Body of pancreas (tissue), 4 donors: ENCODE data around the gene UBE4B. TPM values are rescaled to one million over a fixed set of nuclear protein-coding genes. Genes with fewer than 3 reads are reported as not detected.

ENCODE experiments used
- ATAC-seq: fragments of 150-250 bp; one replicate; pipeline ENCODE4 v1.9.1; 2016
- DNase-seq, 4 donors: peaks; one replicate each; pipeline ENCODE4 v3.0.0-alpha.2; 2019
- H3K27ac ChIP-seq, 4 donors: fragments of 200-600 bp; sonication (generic); 1 replicate in 3 of 4; 2 replicates in 1 of 4; pipeline versions ENCODE4 v1.5.1 to v1.6.1; 2016 to 2019; ENCODE audit warnings: mild to moderate bottlenecking in 1 of 4, mixed read lengths in 1 of 4, moderate library complexity in 1 of 4
- H3K27me3 ChIP-seq, 2 donors: fragments of 200-600 bp; sonication (generic); one replicate each; pipeline ENCODE4 v1.6.0; 2016; ENCODE audit warnings: mild to moderate bottlenecking in 1 of 2
- H3K36me3 ChIP-seq, 2 donors: fragments of 200-600 bp; sonication (generic); replicated peaks in 1 of 2; 2 replicates each; pipeline ENCODE4 v1.5.1; 2016; ENCODE audit warnings: low read depth in 2 of 2; ENCODE audit not compliant: insufficient read depth in 1 of 2
- H3K4me1 ChIP-seq: fragments of 200-600 bp; sonication (generic); one replicate; pipeline ENCODE4 v1.6.0; 2016
- H3K4me3 ChIP-seq, 2 donors: fragments of 200-600 bp; sonication (generic); 1 replicate in 1 of 2; 2 replicates in 1 of 2; pipeline ENCODE4 v1.5.1; 2016 to 2019
- H3K9me3 ChIP-seq, 3 donors: fragments of 200-600 bp; sonication (generic); 1 replicate in 2 of 3; 2 replicates in 1 of 3; pipeline ENCODE4 v1.5.1; 2016
- POLR2A ChIP-seq, 3 donors: fragments of 450-650 bp; IDR thresholded peaks; one replicate each; pipeline ENCODE4 v1.6.1; 2016; ENCODE audit warnings: antibody characterized with exemption in 3 of 3, mild to moderate bottlenecking in 2 of 3
- WGBS, 2 donors: methylation state at CpG; one replicate each; pipeline ENCODE4 v1.1.5; 2017; 5-methylcytosine and 5-hydroxymethylcytosine counted together
- intact Hi-C: fragments of 100-400 bp; cut with DNase I; formaldehyde crosslinking; loops from one replicate; pipeline ENCODE4 v1.15.1; 2023
- total RNA-seq, 2 donors: library from RNA; depleted of rRNA; stranded (reverse); fragments of >200 nt; gene quantifications; one replicate each; pipeline ENCODE4 v1.1.0, GENCODE V29; 2016
- TF ChIP-seq, protein P1 (sequence below), 7 experiments: fragments of 450-650 bp in 4 of 7; fragments of 200-600 bp in 3 of 7; sonication (generic) in 3 of 7; IDR thresholded peaks; one replicate each; pipeline ENCODE4 v1.5.1; 2016 to 2019; ENCODE audit warnings: antibody characterized with exemption in 7 of 7

The UBE4B gene
- total RNA-seq, 2 donors from 2014 or later: 43.8 to 57.0 TPM

DNA sequence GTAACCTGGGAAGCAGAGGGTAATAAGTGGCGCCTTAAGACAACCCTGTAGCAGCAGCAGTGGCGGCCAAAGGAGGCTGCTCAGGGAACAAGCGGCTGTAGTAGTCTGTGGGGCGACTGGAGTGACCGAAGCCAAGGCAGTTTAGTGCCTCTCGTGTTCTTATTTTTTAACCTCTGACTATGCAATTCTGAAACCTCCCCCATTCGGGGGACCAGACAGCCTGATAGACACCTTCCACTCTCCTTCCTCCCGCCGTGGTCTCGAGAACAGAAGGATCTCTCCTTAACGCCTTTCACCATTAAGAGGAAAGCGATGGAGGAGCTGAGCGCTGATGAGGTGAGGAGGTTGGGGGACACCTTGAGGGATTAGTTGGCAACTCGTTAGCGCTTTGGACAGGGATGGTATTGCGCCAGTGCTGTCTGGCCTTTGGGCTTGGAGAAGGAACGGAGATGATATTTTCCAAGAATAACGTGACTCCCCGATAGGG is 644 bp downstream of the UBE4B start:
- peak in 3 of 4 donors; percentile 23 to 56 (median 23) for DNase-seq
- H3K27me3 ChIP-seq: no peaks in the 10 kb centered on the region
- peaks cover 35% of the 10 kb centered on the region for H3K4me1 ChIP-seq
- WGBS, 2 donors: 0 to 1% methylated on average over 13 to 19 of the region's 19 CpGs
- intact Hi-C loops: no loop called here
- TF ChIP-seq POLR2A (IDR thresholded peaks at IDR 0.05): peak in 2 of 3 donors; percentile 9 to 11
- TF ChIP-seq, protein P1, sequence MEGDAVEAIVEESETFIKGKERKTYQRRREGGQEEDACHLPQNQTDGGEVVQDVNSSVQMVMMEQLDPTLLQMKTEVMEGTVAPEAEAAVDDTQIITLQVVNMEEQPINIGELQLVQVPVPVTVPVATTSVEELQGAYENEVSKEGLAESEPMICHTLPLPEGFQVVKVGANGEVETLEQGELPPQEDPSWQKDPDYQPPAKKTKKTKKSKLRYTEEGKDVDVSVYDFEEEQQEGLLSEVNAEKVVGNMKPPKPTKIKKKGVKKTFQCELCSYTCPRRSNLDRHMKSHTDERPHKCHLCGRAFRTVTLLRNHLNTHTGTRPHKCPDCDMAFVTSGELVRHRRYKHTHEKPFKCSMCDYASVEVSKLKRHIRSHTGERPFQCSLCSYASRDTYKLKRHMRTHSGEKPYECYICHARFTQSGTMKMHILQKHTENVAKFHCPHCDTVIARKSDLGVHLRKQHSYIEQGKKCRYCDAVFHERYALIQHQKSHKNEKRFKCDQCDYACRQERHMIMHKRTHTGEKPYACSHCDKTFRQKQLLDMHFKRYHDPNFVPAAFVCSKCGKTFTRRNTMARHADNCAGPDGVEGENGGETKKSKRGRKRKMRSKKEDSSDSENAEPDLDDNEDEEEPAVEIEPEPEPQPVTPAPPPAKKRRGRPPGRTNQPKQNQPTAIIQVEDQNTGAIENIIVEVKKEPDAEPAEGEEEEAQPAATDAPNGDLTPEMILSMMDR (IDR thresholded peaks at IDR 0.05): no peak
- H3K36me3 ChIP-seq: peaks cover 0 to 2% of the 10 kb centered on the region in 2 donors
- H3K27ac ChIP-seq: peak overlapping the region; percentile 77 to 93 (median 92)
- ATAC-seq: peak; percentile 33
- H3K4me3 ChIP-seq: peak overlapping the region; percentile 74 to 84
- H3K9me3 ChIP-seq: no peaks in the 10 kb centered on the region

DNA sequence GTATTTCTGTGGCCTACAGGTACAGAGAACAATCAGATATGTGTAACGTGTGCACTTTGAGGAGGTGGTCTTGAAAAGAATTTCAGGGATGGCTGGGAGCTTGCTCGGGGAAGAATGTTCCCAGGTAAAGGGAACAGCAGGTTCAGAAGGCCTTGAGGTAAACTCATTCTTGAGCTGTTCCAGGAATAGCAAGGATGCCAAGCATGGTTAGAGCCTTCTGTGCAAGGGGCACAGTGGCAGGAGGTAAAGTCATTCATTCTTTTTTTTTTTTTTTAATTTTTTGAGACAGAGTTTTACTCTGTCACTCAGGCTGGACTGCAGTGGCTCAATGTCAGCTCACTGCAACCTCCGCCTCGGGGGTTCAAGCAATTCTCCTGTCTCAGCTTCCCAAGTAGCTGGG is 10.0 kb downstream of the UBE4B start:
- Histone ChIP-seq H3K27ac (no peak overlapping the region), H3K4me1 (peaks cover 34% of the 10 kb centered on the region), H3K36me3 (no peaks in the 10 kb centered on the region), H3K9me3 (no peaks in the 10 kb centered on the region), H3K4me3 (no peak overlapping the region), H3K27me3 (no peaks in the 10 kb centered on the region)
- TF ChIP-seq, protein P1 (IDR thresholded peaks at IDR 0.05): no peak
- no peak for TF ChIP-seq POLR2A (IDR thresholded peaks at IDR 0.05)
- DNase-seq (no peak), ATAC-seq (no peak)
- intact Hi-C loops: no loop called here
- 88 to 100% methylated on average over 4 of the region's 4 CpGs for WGBS, 2 donors

DNA sequence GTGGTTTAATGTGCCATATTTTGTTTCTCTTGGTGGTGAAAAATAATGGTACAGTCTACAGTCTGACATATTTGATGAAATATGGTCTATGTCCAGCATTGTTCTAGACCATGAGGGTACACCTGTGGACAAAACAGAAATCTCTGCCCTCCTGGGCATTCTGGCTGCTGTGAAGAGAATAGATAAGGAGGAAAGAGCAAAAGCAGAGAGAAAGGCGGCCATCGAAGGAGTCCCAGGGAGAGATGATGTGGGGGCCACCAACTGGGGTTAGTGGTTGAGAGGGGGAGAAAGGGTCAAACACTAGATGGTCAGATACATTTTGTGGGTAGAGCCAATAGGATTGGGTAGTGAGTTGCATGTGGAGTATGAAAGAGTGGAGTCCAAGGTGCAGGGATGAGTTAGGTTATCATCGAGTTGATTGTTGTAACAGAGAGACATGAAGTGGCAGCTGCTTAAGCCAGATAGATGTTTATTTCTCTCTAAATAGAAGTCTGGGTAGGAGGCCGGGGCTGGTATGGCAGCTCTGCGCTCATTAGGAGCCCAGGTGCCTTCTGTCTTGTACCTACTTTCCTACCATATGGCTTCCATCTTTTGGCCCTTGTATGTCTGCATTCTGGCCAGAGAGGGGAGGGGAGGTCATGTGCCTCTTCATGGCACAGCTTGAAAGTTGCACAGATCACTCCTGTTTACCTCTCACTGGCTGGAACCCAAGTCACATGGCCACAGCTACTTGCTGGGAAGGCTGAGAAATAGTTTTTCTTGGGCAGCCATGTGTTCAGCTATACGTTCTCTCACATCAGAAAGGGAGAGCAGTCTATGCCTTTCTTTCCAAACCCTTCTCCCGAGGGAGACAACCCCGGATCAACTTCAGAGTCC is 13.0 kb downstream of the UBE4B start:
- Histone ChIP-seq H3K27ac (peak overlapping the region; percentile 32 to 68 (median 65)), H3K27me3 (no peaks in the 10 kb centered on the region), H3K9me3 (no peaks in the 10 kb centered on the region), H3K4me1 (peaks cover 40% of the 10 kb centered on the region), H3K36me3 (no peaks in the 10 kb centered on the region), H3K4me3 (no peak overlapping the region)
- TF ChIP-seq, protein P1 (IDR thresholded peaks at IDR 0.05): no peak
- TF ChIP-seq POLR2A (IDR thresholded peaks at IDR 0.05): no peak
- WGBS, 2 donors: 61 to 73% methylated on average over 8 of the region's 8 CpGs
- intact Hi-C loops: no loop called here
- peak; percentile 95 for ATAC-seq
- DNase-seq: peak; percentile 74 to 93 (median 86)

DNA sequence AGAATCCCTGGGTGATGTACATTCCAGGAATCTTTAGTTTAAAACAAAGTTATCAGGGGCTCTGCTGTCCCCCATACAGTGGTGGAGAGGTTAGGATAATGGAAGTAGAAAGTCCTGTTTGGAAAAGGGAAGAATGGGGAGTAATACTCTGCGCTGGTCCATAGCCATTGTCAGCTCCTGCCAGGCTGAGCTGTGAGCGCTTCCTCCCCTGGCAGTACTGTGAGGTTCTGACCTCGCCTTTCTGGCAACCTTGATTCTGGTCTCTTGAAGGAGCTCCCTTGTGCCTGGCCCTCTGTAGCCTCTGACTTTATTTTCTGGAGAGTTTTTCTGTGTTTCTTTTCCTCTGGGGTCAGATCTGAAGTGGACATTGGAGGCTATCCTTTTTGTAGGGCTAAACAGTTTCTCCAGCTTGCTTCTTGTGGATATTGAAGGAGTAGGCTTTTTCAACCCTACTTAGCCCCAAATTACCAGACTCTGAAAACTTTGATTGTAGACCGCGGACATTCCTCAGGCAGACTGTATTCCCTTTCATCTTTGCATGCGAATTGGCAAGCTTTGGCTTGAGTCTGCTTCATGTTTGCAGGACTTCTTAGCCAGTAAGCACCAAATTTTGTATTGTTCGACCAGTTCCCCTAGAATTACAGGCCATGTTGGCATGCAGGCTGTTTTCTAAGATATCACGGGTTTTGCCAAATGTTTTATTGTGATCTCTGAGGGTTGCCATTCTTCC is 13.8 kb downstream of the UBE4B start:
- intact Hi-C loops: no loop called here
- 40 to 46% methylated on average over 8 of the region's 8 CpGs for WGBS, 2 donors
- TF ChIP-seq, protein P1 (IDR thresholded peaks at IDR 0.05): no peak
- no peak for TF ChIP-seq POLR2A (IDR thresholded peaks at IDR 0.05)
- H3K9me3 ChIP-seq: no peaks in the 10 kb centered on the region
- H3K27me3 ChIP-seq: no peaks in the 10 kb centered on the region
- DNase-seq: peak; percentile 34 to 61 (median 48)
- no peak overlapping the region for H3K4me3 ChIP-seq
- no peaks in the 10 kb centered on the region for H3K36me3 ChIP-seq
- ATAC-seq: peak; percentile 61
- H3K27ac ChIP-seq: peak overlapping the region; percentile 31 to 68 (median 65)
- peaks cover 40% of the 10 kb centered on the region for H3K4me1 ChIP-seq
